Uterus (tissue), 4 donors: ENCODE results near the gene HES4. TPM values are rescaled to one million over a fixed set of nuclear protein-coding genes. Genes with fewer than 3 reads are reported as not detected.

Source experiments
- DNase-seq, 2 donors: peaks; one replicate each; pipeline ENCODE4 v3.0.0-alpha.2; 2019 to 2020
- H3K27ac ChIP-seq, 2 donors: fragments of 200-600 bp; sonication (generic); 1 replicate in 1 of 2; 2 replicates in 1 of 2; pipeline ENCODE4 v1.5.1; 2016 to 2018
- H3K27me3 ChIP-seq, 2 donors: fragments of 200-600 bp; sonication (generic); one replicate each; pipeline ENCODE4 v1.5.1; 2018 to 2019; ENCODE audit warnings: control low read depth in 1 of 2
- H3K36me3 ChIP-seq, 2 donors: fragments of 200-600 bp; sonication (generic); one replicate each; pipeline ENCODE4 v1.5.1; 2019; ENCODE audit warnings: control low read depth in 1 of 2
- H3K4me1 ChIP-seq, 2 donors: fragments of 200-600 bp; sonication (generic); one replicate each; pipeline ENCODE4 v1.5.1; 2018 to 2019; ENCODE audit warnings: control low read depth in 1 of 2
- H3K4me3 ChIP-seq, 2 donors: fragments of 200-600 bp; sonication (generic); 1 replicate in 1 of 2; 2 replicates in 1 of 2; pipeline ENCODE4 v1.5.1; 2018 to 2019; ENCODE audit warnings: mild to moderate bottlenecking in 1 of 2
- H3K9me3 ChIP-seq, 2 donors: fragments of 200-600 bp; sonication (generic); one replicate each; pipeline ENCODE4 v1.5.1; 2019; ENCODE audit warnings: control low read depth in 1 of 2
- POLR2A ChIP-seq, 2 donors: fragments of 450-650 bp; IDR thresholded peaks; one replicate each; pipeline ENCODE4 v1.6.1; 2016; ENCODE audit warnings: antibody characterized with exemption in 2 of 2, mild to moderate bottlenecking in 1 of 2, moderate library complexity in 1 of 2
- intact Hi-C: fragments of 100-400 bp; cut with DNase I; formaldehyde crosslinking; loops from one replicate; pipeline ENCODE4 v1.15.1; 2023; ENCODE audit warnings: low total_unique reads
- total RNA-seq, 4 donors: library from RNA; depleted of rRNA in 3 of 4; stranded (reverse); fragments of >200 nt in 3 of 4; gene quantifications; one replicate each; pipeline versions ENCODE4 v1.1.0 to v1.2.4, GENCODE V29; 2014 to 2023
- TF ChIP-seq, protein P1 (sequence below), 4 experiments: fragments of 200-600 bp in 2 of 4; fragments of 450-650 bp in 2 of 4; sonication (generic) in 2 of 4; IDR thresholded peaks; one replicate each; pipeline ENCODE4 v1.5.1; 2016 to 2019; ENCODE audit warnings: antibody characterized with exemption in 4 of 4, mild to moderate bottlenecking in 2 of 4, moderate library complexity in 1 of 4
- donor health status: DM: yes; HTN: yes; CAD: no.

HES4 gene, protein sequence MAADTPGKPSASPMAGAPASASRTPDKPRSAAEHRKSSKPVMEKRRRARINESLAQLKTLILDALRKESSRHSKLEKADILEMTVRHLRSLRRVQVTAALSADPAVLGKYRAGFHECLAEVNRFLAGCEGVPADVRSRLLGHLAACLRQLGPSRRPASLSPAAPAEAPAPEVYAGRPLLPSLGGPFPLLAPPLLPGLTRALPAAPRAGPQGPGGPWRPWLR
- total RNA-seq: 10 to 100 TPM; 19.6 to 41.0 (median 36.3) TPM

DNA sequence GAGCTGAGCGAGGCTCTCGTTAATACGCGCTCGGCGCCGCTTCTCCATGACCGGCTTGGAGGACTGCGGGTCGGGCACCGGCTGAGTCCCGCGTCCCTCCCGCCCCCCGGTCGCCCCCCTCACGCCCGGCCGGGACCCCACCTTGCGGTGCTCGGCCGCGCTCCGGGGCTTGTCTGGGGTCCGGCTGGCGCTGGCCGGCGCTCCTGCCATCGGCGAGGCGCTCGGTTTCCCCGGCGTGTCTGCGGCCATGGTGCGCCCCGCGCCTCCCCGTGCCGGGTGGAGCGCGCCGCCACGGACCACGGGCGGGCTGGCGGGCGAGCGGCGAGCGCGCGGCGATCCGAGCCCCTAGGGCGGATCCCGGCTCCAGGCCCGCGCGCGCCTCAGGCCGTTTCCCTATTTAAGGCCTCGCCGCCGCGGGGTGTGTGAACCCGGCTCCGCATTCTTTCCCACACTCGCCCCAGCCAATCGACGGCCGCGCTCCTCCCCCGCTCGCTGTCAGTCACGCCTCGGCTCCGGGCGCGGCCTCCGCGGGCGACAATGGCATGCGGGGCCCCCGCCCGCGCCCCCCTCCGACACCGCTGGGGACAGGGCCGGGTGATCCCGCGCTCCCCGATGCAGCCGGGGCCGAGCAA, at the start of gene HES4:
HES4 (minus strand) TSS at position 373 of the 632 bp plus-strand sequence; CDS start at position 249, 124 bp downstream.
- Histone ChIP-seq H3K27ac (peak within 1 kb of the TSS; percentile 93 to 94), H3K4me1 (peaks cover 0 to 1% of the 10 kb centered on the region in 2 donors), H3K27me3 (peaks cover 0 to 4% of the 10 kb centered on the region in 2 donors), H3K4me3 (peak within 1 kb of the TSS; percentile 53 to 60), H3K36me3 (no peaks in the 10 kb centered on the region), H3K9me3 (no peaks in the 10 kb centered on the region)
- intact Hi-C loops: no loop called here
- TF ChIP-seq POLR2A (IDR thresholded peaks at IDR 0.05): peak; percentile 92 to 95
- TF ChIP-seq, protein P1, sequence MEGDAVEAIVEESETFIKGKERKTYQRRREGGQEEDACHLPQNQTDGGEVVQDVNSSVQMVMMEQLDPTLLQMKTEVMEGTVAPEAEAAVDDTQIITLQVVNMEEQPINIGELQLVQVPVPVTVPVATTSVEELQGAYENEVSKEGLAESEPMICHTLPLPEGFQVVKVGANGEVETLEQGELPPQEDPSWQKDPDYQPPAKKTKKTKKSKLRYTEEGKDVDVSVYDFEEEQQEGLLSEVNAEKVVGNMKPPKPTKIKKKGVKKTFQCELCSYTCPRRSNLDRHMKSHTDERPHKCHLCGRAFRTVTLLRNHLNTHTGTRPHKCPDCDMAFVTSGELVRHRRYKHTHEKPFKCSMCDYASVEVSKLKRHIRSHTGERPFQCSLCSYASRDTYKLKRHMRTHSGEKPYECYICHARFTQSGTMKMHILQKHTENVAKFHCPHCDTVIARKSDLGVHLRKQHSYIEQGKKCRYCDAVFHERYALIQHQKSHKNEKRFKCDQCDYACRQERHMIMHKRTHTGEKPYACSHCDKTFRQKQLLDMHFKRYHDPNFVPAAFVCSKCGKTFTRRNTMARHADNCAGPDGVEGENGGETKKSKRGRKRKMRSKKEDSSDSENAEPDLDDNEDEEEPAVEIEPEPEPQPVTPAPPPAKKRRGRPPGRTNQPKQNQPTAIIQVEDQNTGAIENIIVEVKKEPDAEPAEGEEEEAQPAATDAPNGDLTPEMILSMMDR (IDR thresholded peaks at IDR 0.05): peak in 1 of 4 experiments; percentile 6
- DNase-seq: peak; percentile 86 to 90

DNA sequence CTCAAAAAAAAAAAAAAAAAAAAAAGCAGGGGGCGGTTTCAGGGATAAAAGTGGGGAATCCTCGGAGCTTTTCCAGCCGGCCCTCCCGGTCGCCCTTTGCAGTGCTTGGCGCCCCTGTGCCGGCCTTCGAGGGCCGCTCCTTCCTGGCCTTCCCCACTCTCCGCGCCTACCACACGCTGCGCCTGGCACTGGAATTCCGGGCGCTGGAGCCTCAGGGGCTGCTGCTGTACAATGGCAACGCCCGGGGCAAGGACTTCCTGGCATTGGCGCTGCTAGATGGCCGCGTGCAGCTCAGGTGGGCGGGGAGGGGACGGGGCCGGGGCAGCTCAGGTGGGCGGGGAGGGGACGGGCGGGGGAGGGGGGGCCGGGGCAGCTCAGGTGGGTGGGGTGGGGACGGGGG, 48.9 kb upstream of the HES4 start:
- Histone ChIP-seq H3K4me3 (no peak overlapping the region), H3K36me3 (no peaks in the 10 kb centered on the region), H3K9me3 (no peaks in the 10 kb centered on the region), H3K4me1 (no peaks in the 10 kb centered on the region), H3K27ac (no peak overlapping the region), H3K27me3 (no peaks in the 10 kb centered on the region)
- no peak for DNase-seq
- intact Hi-C loops: no loop called here
- TF ChIP-seq, protein P1 (IDR thresholded peaks at IDR 0.05): no peak
- no peak for TF ChIP-seq POLR2A (IDR thresholded peaks at IDR 0.05)

DNA sequence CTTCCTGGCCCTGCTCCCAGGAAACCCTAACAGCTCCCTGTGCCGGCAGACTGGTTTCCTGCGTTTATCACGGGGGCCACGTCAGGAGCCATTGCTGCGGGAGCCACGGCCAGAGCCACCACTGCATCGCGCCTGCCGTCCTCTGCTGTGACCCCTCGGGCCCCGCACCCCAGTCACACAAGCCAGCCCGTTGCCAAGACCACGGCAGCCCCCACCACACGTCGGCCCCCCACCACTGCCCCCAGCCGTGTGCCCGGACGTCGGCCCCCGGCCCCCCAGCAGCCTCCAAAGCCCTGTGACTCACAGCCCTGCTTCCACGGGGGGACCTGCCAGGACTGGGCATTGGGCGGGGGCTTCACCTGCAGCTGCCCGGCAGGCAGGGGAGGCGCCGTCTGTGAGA, 48.1 kb upstream of the HES4 start:
- H3K36me3 ChIP-seq: no peaks in the 10 kb centered on the region
- no peak overlapping the region for H3K4me3 ChIP-seq

DNA sequence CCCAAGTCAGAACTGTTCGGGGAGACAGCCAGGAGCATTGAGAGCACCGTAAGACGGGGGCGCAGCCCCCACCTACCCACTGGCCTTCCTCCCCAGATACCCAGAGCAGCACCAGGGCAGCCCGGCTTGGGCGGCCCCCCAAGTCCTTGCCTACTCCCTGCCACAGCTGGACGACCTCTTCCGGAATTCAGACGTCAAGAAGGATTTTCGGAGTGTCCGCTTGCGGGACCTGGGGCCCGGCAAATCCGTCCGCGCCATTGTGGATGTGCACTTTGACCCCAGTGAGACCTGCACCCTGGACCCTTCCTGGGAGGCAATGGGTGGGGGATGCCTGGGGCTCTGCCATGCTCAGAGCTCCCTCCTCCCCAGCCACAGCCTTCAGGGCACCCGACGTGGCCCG, 47.5 kb upstream of the HES4 start:
- intact Hi-C loops: no loop called here
- no peak for DNase-seq
- TF ChIP-seq POLR2A (IDR thresholded peaks at IDR 0.05): no peak
- no peaks in the 10 kb centered on the region for H3K27me3 ChIP-seq
- no peak overlapping the region for H3K4me3 ChIP-seq
- H3K4me1 ChIP-seq: no peaks in the 10 kb centered on the region
- H3K27ac ChIP-seq: no peak overlapping the region
- H3K36me3 ChIP-seq: no peaks in the 10 kb centered on the region
- no peaks in the 10 kb centered on the region for H3K9me3 ChIP-seq

More for the DNA sequence above, 48.1 kb upstream of the HES4 start:
- intact Hi-C loops: no loop called here
- no peak for TF ChIP-seq POLR2A (IDR thresholded peaks at IDR 0.05)
- TF ChIP-seq, protein P1 (IDR thresholded peaks at IDR 0.05): no peak
- Histone ChIP-seq H3K4me1 (no peaks in the 10 kb centered on the region), H3K27ac (no peak overlapping the region), H3K9me3 (no peaks in the 10 kb centered on the region), H3K27me3 (no peaks in the 10 kb centered on the region)
- DNase-seq: no peak

DNA sequence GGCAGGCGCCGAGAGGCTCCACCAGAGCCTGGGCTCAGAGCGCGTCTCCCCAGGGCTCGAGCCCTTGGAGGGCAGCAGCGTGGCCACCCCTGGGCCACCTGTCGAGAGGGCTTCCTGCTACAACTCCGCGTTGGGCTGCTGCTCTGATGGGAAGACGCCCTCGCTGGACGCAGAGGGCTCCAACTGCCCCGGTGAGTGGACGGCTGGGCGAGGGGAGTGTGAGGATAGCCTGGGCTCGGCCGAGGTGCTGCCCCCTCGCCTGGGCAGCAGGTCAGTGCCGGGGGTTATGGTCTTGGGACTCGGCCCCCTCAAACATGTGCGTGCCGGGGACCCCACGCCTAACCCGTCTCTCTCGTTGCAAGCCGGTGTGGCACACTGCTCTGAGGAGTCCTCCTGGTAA, 46.9 kb upstream of the HES4 start:
- no peak overlapping the region for H3K4me3 ChIP-seq
- H3K9me3 ChIP-seq: no peaks in the 10 kb centered on the region
- no peaks in the 10 kb centered on the region for H3K27me3 ChIP-seq
- intact Hi-C loops: no loop called here
- H3K27ac ChIP-seq: no peak overlapping the region
- no peaks in the 10 kb centered on the region for H3K36me3 ChIP-seq
- TF ChIP-seq POLR2A (IDR thresholded peaks at IDR 0.05): no peak
- TF ChIP-seq, protein P1 (IDR thresholded peaks at IDR 0.05): no peak
- no peak for DNase-seq
- no peaks in the 10 kb centered on the region for H3K4me1 ChIP-seq
